ENCODE data around the gene AMPH.
A peak's percentile ranks its signal among the peaks of the same experiment; 100 is the strongest.
"Not testable (repeated sequence)": the region's sequence is repeated elsewhere in the genome, so short reads cannot be mapped to it uniquely, and the experiment has no call there.

The AMPH gene

GRCh38 chr7:38394660-38395059, 236.5 kb downstream of the AMPH start:
- DNase-seq (ENCODE audit: low read depth) = no peak

- DNase-seq (ENCODE audit: low read depth) = no peak
These were observed 237.3 kb downstream of the AMPH start for GRCh38 chr7:38393874-38394273.

- no peak for DNase-seq (ENCODE audit: low read depth)
These were observed 239.4 kb downstream of the AMPH start for GRCh38 chr7:38391751-38392150.

DNA sequence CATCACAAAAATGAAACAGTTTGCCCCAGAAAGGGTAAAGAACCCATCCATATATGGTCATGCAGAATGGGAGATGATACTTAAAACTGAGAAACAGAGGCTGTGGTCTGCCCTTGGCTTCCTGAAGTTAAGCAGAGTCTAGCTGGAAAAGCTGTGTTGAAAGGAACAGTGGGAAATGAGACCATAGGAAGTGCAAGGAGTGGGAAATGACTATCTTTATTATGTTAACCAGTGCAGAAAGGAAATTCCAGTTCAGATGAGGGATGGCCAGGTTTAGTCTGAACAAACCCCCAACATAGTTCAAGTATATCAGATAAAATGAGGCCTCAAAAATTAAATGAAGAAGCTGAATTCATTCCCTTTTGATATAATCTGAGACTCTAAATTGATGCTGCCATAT, 245.5 kb downstream of the AMPH start:
- no peak for DNase-seq (ENCODE audit: low read depth)

DNA sequence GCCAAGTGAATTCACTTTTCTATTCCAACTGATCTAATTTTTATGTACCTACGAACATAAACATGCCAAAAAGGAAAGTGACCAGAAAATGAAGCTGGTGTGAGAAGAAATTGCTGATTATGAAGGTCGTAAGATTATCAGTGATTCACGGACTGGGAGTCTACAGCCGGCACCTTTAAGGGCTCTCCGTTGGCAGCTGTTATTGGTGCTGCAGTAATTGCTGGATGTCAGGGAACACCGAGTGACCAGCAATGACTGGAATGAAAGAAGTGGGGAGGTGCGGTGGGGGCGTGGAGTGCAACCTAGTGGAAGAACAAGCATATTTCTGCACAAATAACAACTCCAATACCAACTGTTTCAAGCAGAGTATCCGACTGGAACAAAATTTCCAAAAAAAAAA, 247.9 kb downstream of the AMPH start:
- DNase-seq (ENCODE audit: low read depth) = no peak

DNA sequence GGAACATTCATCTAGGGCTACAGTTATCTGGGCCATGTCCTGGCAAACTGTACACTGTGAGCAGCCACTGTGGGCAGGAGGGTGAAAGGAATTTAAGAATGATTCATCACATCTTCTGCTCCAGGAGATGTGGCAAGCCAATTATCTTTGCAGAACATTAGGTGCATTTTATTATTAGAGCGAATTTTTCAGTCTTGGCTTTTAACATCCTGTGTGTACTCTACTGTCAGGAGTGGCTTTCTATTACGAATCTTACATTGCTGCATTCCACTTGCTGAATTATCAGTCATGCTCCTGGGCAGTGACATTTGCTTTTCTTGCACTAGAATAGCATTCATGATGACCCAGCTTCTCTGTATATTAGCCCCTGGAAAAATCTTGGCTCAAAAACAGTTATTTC, 248.5 kb downstream of the AMPH start:
- DNase-seq (ENCODE audit: low read depth) = peak; percentile 17

DNA sequence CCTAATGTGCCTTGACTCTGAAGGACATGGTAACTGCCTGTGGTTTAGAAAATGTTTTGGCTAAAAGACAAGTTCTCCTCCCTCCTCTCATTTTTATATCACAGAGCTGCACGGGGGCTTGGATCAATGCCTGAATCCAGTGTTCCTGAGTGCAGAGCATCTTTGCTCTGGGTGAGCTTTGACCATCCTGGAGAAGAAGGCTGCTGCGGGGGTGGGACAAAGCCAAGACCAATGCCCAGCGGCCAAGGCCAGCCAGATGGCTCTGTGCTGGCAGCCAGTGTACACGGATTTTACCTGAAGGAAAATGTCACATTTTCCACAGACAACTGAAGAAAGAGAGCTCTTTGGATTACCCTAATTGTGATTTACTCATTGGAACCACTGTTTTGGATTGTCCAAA, 255.7 kb downstream of the AMPH start:
- DNase-seq (ENCODE audit: low read depth) = no peak

- no peak for DNase-seq (ENCODE audit: low read depth)
These were observed 256.7 kb downstream of the AMPH start for GRCh38 chr7:38374507-38374906.

DNA sequence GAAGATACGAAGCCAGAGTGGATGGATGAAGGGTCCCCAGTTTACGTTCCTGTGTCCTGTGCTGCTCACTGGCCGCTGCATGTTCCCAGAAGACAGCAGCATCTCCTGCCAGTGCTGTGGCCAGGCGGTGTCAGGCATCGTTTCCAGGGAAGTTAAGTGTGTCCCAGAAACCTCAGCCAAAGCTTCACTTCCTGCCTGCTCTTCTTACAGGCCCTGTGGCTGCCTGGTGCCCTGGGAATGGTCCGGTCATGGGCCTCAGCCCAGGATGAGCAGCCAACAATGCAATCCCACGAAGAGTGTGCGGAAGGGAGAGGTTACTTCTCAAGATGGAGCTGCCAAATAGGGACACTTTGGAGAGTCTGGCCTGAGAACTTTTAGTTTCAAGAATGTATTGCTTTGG, 258.0 kb downstream of the AMPH start:
- DNase-seq (ENCODE audit: low read depth) = no peak

DNA sequence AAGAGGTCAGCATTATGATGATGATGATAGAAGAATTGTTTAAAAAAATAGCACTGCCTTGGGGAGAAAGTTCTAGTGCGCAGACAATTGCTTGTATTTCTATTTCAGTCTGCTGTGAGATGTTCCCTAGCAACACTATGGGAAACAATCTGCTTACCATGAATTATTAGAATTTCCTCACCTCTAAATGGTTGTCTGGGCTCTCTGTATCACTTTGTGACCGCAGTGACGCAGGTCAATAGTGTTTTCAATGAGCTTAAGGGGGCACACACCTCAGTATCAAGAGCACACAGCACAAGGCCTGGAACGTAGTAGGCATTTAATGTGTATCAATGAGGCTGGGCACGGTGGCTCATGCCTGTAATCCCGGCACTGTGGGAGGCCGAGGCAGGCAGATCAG, 258.9 kb downstream of the AMPH start:
- no peak for DNase-seq (ENCODE audit: low read depth)

DNA sequence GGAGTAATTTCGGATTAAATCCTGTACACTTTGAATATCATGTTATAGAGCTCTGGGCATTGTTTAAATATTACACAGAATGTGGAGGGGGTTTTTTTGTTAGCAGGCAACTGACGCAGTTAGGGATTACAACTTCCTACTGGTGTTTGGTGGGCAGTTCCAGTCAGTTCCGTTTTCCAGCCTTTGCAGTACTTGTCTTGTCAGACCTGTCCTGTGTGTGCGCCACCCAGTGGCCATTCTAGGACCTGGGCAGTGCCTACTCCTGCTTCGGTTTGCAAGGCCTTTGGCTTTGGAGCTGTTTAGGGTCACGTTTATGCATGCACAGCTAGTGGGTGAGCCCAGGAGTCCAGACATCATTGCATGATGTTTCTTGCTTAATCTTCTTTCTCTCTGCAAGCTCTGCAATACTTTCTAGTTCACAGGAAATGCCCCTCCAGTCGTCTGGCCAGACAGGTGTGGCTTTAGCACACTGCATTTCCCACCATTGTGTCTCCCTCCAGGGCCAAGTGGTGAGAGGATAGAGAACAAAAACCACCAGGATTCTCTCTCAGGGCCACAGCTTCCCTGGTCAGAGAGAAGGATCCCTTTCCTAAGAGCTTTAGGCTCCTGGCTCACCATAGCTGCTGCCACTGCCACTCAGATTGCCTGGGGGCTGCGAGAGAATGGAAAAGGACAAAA, 261.2 kb downstream of the AMPH start:
- DNase-seq (ENCODE audit: low read depth) = peak; percentile 54

DNA sequence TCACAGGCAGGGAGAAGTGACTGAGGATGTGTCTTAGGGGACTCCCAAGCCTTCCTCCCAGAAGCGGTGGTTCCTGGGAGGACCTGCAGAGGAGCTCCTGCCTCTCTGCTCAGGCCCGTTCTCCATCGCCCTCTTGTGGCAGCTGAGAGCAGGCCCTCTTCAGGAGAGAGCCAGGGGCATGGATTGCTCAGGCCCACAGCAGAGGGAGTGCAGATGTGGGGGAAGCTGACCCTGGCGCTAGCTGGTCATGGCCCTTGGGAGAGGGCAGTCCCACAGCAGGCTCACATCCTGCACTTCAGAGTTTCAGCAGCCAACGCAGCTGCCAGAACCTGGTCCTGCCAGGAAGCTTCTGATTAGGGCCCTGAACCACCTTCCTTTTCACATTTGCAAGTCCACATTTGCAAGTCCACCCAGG, 263.0 kb downstream of the AMPH start:
- no peak for DNase-seq (ENCODE audit: low read depth)

DNA sequence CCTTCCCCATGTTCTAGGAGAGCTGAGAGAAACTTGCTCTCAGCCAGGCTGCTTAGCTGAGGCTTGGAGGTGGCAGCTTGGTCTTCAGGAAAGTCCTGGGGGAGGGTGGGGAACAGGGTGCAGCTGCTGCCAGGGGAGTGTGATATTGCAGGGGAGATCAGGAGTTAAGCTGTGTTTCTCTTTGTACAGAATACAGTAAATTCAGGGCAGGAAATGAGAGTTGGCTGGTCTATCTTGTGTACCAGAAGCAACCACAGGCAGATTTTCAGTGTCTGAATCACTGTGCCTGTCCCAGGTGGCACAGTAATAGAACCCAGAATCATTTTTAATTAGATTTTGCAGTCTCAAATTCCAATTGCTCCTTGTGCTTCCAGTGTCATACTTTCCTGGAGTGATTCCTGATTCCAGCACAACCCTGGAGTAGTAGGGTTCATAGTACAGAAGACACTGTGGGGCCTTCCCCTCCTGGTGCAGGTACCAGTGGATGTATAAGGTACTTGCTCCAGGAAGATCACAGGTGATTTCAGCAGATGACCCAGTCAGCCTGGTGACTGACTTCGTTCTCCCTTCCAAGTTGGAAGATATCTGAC, 263.8 kb downstream of the AMPH start:
- no peak for DNase-seq (ENCODE audit: low read depth)

GRCh38 chr7:38363379-38363778, 267.8 kb downstream of the AMPH start:
- not testable (repeated sequence) for DNase-seq (ENCODE audit: low read depth)

- DNase-seq (ENCODE audit: low read depth) = not testable (repeated sequence)
These were observed 268.4 kb downstream of the AMPH start for GRCh38 chr7:38362611-38363237.

- DNase-seq (ENCODE audit: low read depth) = no peak
These were observed 270.4 kb downstream of the AMPH start for GRCh38 chr7:38360776-38361175.

GRCh38 chr7:38359071-38359601, 272.0 kb downstream of the AMPH start:
- DNase-seq (ENCODE audit: low read depth) = not testable (repeated sequence)

- not testable (repeated sequence) for DNase-seq (ENCODE audit: low read depth)
These were observed 272.8 kb downstream of the AMPH start for GRCh38 chr7:38358273-38358831.

- DNase-seq (ENCODE audit: low read depth) = not testable (repeated sequence)
These were observed 276.8 kb downstream of the AMPH start for GRCh38 chr7:38354271-38354851.

GRCh38 chr7:38353431-38353881, 277.7 kb downstream of the AMPH start:
- not testable (repeated sequence) for DNase-seq (ENCODE audit: low read depth)

- no peak for DNase-seq (ENCODE audit: low read depth)
These were observed 279.6 kb downstream of the AMPH start for GRCh38 chr7:38351601-38352000.

GRCh38 chr7:38350777-38351176, 280.4 kb downstream of the AMPH start:
- not testable (repeated sequence) for DNase-seq (ENCODE audit: low read depth)

Measured in GM04504 (cell line).